Stimulated activated CD4-positive, alpha-beta T cell treated with anti-CD3 and anti-CD28 coated beads, Interleukin-1b, Interleukin-23, amount 100 ng/mL, for 4 hours (primary cell): Measurements from ENCODE around the gene GRK3.

Experiments used
- DNase-seq, 2 donors: peaks; one replicate each; pipeline ENCODE4 v3.0.0-alpha.2; 2020; ENCODE audit warnings: low read depth in 2 of 2

The GRK3 gene

DNA sequence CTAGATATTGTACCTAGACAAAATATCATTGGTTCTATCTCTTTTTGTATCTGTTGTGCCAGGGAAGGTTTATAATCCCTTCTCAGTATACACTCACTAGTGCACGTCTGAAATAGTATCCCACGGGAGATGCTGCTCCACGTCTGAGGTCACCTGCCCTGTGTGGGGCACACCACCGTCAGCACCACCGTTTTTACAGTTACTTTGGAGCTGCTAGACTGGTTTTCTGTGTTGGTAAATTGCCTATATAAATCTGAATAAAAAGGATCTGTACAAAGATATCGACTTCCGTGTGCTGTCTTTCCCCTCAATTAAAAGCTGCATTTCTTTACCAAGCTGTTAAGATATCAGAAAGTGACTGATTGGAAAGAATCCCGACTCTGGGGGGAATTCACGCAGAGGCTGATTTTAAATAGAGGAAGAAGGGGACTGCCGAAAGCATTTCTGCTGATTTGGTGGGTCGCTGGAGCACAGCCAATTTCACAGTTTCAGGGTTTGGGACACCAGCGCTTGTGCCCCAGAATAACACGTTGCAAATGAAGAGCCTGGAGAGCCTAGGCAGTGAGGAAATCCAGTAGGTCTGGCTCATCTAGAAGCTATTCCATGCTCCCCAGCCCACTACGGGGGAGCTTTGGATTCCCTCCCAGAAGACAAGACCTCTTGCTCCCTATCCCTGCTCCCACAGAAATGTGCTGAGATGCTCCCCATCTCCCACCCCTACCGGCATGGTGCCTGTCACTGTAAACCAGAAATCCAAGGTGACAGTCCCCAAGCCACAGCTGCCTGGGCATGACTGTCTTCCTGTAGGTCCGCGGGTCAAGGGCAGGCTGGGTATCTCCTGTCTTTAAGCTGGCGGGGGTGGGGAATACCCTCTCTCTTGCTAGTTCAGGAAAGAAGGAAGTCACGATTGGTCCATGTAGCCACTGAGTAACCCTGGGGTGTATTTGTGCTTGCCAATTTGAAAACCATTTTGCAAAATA is 164.8 kb downstream of the GRK3 start:
- DNase-seq = no peak

DNA sequence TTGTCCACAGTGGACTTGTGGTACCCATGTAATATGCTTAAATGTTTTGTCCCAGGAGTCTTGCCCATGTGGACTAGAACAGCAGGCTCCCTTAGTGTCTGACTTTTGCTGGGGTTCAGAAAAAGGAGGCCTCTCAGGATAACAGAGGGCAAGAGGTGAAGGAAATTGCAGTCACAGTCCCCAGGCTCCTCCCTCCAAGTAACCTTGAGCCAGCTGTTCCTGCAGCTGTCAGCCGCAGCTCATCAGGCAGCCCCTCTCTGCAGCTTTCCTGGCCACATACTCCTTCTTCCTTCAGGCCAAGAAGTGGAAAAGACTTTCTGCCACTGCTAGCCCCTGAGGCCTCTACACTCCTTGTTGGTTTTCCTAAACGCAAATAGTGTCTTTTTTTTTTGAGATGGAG is 171.2 kb downstream of the GRK3 start:
- no peak for DNase-seq

- DNase-seq = no peak
These were observed 172.0 kb downstream of the GRK3 start for GRCh38 chr22:25736378-25737011.

DNA sequence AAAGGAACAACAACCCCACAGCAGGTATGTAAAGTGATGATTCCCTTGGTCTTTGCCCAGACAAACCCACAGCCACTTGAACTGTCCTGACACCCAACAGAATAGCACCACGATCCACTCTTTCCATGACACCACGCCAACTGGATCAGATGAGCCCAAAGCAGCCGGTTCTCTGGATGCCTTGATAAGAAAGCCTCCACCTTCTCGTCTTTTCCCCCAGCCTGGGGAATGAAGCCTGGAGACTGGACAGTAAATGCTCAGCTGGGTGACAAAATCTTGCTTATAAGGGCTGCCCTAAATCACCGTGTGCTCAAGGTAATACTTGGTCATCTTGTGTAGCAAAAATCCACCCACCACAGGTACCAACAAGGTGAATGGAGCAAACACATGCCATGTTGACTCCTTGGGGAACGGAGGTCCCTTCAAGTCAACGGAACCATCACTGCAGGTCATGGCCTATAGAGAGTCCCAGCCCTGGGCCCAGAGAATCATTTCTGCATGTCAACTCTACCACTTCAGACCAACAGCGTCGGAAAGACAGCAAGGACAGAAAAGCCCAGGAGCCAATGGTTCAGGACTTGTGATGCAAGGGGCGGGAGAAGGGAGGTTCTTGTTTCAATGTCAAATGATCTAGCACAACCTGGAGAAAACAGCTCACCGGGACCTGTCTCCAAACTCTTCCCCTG is 175.3 kb downstream of the GRK3 start:
- no peak for DNase-seq

- no peak for DNase-seq
These were observed 177.5 kb downstream of the GRK3 start, which contains the start of gene MYO18B for GRCh38 chr22:25741692-25742626. MYO18B (plus strand) TSS chr22:25742188; CDS start chr22:25761093, 18,905 bp downstream.

GRCh38 chr22:25742918-25743708 is 178.6 kb downstream of the GRK3 start:
- no peak for DNase-seq

DNA sequence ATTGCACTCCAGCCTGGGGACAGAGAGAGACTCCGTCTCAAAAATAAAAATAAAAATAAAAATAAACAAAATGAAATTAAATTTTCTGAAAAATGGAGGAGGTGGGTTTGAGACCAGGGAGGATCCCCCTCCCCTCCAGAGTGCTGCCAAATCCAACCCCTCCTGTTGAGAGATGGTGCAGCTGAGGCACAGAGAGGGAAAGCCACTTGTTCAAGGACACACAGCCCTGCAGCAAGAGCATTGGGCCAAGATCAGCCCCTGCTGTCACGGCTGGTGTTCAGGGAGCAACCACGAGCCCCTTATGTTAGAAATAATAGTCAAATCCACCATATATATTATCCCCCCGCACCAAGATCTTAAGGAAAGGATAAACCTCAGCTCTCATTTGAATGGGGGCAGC is 180.2 kb downstream of the GRK3 start:
- no peak for DNase-seq

- no peak for DNase-seq
These were observed 181.0 kb downstream of the GRK3 start for GRCh38 chr22:25745341-25746011.

DNA sequence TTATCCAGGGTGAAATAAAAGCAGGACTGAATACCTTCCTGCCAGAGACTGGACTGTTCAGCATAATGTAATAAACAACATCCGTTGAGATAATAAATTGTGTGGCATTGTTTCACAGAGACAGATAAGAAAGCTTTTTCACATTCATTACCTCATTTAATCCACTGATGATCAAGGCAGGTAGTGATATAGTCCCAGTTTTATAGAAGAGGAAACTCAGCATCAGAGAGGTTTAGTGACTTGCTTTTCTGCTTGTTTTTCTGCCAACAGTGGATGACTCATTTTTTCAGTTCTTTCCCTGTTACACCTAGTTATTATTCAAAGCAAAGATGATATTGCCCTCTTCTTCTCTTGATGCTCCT is 181.5 kb downstream of the GRK3 start:
- no peak for DNase-seq

- DNase-seq = no peak
These were observed 182.9 kb downstream of the GRK3 start for GRCh38 chr22:25747245-25747944.

DNA sequence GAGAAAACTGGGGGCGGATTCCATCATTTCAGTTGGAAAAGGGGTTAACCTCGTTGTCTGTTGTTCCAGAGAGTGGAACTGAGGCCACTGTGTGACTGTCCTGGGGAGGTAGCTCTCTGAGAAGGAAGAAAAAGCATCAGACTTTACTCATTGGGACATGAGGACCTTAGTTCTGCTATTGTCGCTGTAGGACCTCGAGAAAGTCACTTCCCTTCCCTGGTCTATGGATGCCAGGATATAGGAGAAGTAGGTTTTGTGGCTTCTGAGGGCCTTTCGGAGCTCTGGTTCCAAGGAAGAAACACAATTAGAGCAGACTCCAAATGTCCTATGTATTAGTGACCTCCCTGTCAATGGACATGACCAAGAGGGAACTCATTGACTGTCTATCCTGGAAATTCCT is 183.7 kb downstream of the GRK3 start:
- no peak for DNase-seq

GRCh38 chr22:25748704-25749103 is 184.2 kb downstream of the GRK3 start:
- DNase-seq = no peak

DNA sequence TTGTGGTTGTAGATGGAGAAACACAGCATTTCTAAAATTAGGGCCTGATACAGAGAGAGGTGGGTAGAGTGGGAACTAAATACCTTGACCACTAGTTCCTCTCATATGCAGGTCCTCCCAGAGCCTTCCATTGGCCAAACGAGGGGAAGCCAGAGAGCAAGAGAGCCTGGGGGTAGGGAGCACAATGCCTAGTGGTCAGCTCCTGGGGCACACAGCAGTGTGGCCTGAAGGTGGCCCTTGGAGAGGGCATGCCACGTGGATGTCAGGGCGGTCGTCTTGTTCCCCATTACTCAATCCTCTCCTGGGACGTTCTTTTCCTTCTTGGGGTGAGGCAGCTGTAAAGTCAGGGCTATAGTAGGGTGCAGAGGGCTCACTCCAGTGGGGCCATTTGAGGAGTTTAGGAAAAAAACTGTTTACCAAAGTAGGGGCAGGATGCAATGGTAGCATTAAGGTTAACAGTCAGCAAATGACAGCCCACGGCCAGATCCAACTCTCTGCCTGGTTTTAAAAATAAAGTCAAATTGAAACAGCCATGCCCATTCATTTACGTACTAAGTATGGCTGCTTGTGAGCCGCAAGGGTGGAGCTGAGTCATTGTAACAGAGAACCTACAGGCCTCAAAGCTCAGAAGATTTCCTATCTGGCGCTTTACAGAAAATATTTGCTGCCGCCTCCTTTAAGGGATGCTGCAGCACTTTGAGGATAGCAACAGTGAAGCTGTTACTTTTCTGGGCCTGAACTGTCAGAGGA is 185.1 kb downstream of the GRK3 start:
- DNase-seq = no peak

DNA sequence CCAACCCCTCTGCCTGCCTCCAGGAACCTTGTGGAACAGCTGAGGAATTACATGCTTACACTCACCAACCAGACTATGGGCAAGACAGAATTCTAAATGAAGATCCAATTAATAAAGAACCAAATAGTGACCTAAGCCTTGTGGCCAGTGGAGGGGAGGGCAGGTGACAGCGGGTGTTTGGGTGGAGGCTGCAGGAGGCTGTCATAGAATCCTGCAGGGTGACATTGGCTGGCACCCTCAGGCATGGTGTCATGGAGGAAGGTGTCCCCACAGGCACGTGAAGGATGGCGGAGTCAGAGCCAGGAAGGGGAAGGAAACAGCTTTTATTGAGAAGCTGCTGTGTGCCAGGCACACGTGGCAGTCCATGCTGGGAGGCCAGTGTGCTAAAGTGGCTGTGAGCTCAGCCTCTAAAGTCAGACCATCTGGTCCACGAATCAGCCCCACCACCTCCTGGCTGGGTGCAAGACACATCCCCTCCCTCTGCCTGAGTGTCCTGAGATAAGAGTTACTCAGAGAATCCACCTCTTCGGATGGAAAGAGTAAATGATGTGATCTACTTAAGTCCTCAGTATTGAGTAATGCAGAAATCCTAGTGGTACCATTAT is 186.2 kb downstream of the GRK3 start:
- DNase-seq = no peak

DNA sequence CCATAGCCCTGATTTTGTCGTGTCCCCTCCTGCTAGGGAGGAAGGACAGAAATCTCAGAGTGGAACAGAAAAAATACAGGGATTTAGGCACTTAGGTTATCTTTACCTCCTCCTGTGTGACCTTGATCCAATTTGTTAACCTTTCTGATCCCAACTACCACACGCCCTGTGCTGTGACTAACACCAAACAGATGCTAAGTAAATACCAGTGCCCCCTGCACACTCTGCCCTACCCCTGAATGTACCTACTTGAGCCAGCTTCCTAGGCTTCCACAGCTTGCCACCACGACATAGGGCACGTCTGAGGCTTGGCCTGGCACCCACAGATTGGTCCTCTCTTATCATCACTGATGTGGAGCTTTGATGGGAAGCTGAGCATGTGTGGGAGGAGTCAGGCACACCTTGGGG is 186.7 kb downstream of the GRK3 start:
- DNase-seq = no peak

- no peak for DNase-seq
These were observed 188.2 kb downstream of the GRK3 start for GRCh38 chr22:25752615-25753214.

GRCh38 chr22:25753252-25753651 is 188.8 kb downstream of the GRK3 start:
- no peak for DNase-seq
